ENCODE data around the gene SCD5. TPM values are rescaled to one million over a fixed set of nuclear protein-coding genes. Genes with fewer than 3 reads are reported as not detected.

The SCD5 gene
- total and polyA plus RNA-seq, 2 donors (not counting 3 experiments of a cell fraction or from before 2014, with no cell fraction given), result 38.4 to 38.5 TPM

DNA sequence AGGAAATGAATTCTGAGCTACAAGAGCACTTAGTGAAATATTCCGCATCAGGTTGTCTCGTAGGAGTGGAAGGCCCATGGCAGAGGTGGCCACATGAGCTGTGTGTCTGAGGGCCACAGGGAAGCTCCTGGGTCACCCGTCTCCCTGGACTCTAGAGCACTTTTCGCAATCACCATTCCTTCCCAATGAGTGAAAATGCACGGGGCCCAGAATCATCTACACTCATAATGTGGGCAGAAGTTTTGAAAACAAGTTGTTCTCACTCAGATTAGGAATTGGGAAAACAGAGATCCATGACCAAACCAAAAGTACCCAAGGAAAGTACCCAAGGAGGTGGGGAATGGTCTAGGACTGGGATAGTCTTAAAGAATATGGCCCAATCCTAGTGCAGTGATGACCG, 94.4 kb downstream of the SCD5 start:
- Histone ChIP-seq H2AFZ (ENCODE audit: low read depth, low read length) (no peak overlapping the region), H3K4me1 (ENCODE audit: control insufficient read depth, extremely low read depth, insufficient read depth, low read length) (peaks cover 11% of the 10 kb centered on the region), H4K20me1 (replicated peaks; ENCODE audit: control insufficient read depth, extremely low read depth, insufficient read depth, low read length) (no peaks in the 10 kb centered on the region), H3K27ac (ENCODE audit: insufficient read depth, low read depth, low read length) (no peak overlapping the region), H3K9me3 (replicated peaks; ENCODE audit: control insufficient read depth, insufficient read depth, low read length) (no peaks in the 10 kb centered on the region), H3K4me2 (ENCODE audit: insufficient read depth, low read length) (no peak overlapping the region), H3K9me1 (replicated peaks; ENCODE audit: control insufficient read depth, extremely low read depth, insufficient read depth, low read length) (no peaks in the 10 kb centered on the region), H3K79me2 (ENCODE audit: control insufficient read depth, insufficient read depth, low read length) (peaks cover 2% of the 10 kb centered on the region), H3K4me3 (replicated peaks in 1 of 3; ENCODE audit: insufficient read depth in 1 of 3, low read depth in 1 of 3, low read length in 3 of 3) (no peak overlapping the region), H3K27me3 (ENCODE audit: control insufficient read depth in 2 of 2, insufficient read depth in 2 of 2, low read length in 2 of 2) (no peaks in the 10 kb centered on the region), H3K9ac (replicated peaks; ENCODE audit: extremely low read depth, insufficient read depth, low read length) (no peak overlapping the region), H3K36me3 (ENCODE audit: control insufficient read depth in 2 of 2, extremely low read depth in 1 of 2, insufficient read depth in 2 of 2, low read length in 2 of 2) (peaks cover 3% of the 10 kb centered on the region in 2 experiments)
- ChIA-PET CTCF (interaction anchor here (1.6 to 2.0 kb wide), 2 partner anchors 21 to 35 kb away, joined by 5 to 10 read pairs; no protein-coding TSS in a partner anchor), POLR2A (no interaction called here)
- no peak for FAIRE-seq
- dilution Hi-C loops (cut with MboI; ENCODE audit: extremely low pct_ligation_motif_present, low sequenced_read_pairs), result no loop called here
- TF ChIP-seq POLR2A (IDR thresholded peaks at IDR 0.05; ENCODE audit: low read depth, low read length) (no peak), GATA2 (IDR thresholded peaks at IDR 0.05; ENCODE audit: insufficient read depth, insufficient read length, low read depth, low read length) (no peak)
- BruUV-seq (replicated peaks), result no TSS peak
- intact Hi-C loops (cut with micrococcal nuclease), result no loop called here
- no peak for DNase-seq (ENCODE audit: low read depth, low spot score)

GRCh38 chr4:82698412-82698811, 100.2 kb downstream of the SCD5 start:
- H3K4me2 ChIP-seq (ENCODE audit: insufficient read depth, low read length), result no peak overlapping the region
- intact Hi-C loops (cut with micrococcal nuclease), result no loop called here
- no peaks in the 10 kb centered on the region for H3K79me2 ChIP-seq (ENCODE audit: control insufficient read depth, insufficient read depth, low read length)
- no peaks in the 10 kb centered on the region for H4K20me1 ChIP-seq (replicated peaks; ENCODE audit: control insufficient read depth, extremely low read depth, insufficient read depth, low read length)
- no peak overlapping the region for H3K9ac ChIP-seq (replicated peaks; ENCODE audit: extremely low read depth, insufficient read depth, low read length)
- no peaks in the 10 kb centered on the region for H3K9me1 ChIP-seq (replicated peaks; ENCODE audit: control insufficient read depth, extremely low read depth, insufficient read depth, low read length)
- no peak overlapping the region for H3K27ac ChIP-seq (ENCODE audit: insufficient read depth, low read depth, low read length)
- BruUV-seq (replicated peaks), result no TSS peak
- dilution Hi-C loops (cut with MboI; ENCODE audit: extremely low pct_ligation_motif_present, low sequenced_read_pairs), result no loop called here
- peaks cover 0 to 3% of the 10 kb centered on the region in 2 experiments for H3K36me3 ChIP-seq (ENCODE audit: control insufficient read depth in 2 of 2, extremely low read depth in 1 of 2, insufficient read depth in 2 of 2, low read length in 2 of 2)
- no peaks in the 10 kb centered on the region for H3K4me1 ChIP-seq (ENCODE audit: control insufficient read depth, extremely low read depth, insufficient read depth, low read length)
- DNase-seq (ENCODE audit: low read depth, low spot score) (no peak), FAIRE-seq (no peak)
- H3K9me3 ChIP-seq (replicated peaks; ENCODE audit: control insufficient read depth, insufficient read depth, low read length), result no peaks in the 10 kb centered on the region
- no peak overlapping the region for H2AFZ ChIP-seq (ENCODE audit: low read depth, low read length)
- ChIA-PET CTCF (interaction anchor here (0.8 kb wide), 1 partner anchor 41 kb away, joined by 3 read pairs; no protein-coding TSS in a partner anchor), POLR2A (no interaction called here)
- H3K4me3 ChIP-seq (replicated peaks in 1 of 3; ENCODE audit: insufficient read depth in 1 of 3, low read depth in 1 of 3, low read length in 3 of 3), result no peak overlapping the region
- no peak for TF ChIP-seq EZH2 (IDR thresholded peaks at IDR 0.05; ENCODE audit: borderline replicate concordance, low read depth, low read length, severe bottlenecking)
- no peak for TF ChIP-seq POLR2AphosphoS5 (IDR thresholded peaks at IDR 0.05; ENCODE audit: insufficient read depth, low read depth, low read length)
- TF ChIP-seq MYC (IDR thresholded peaks at IDR 0.05; ENCODE audit: low read depth, low read length), result no peak
- TF ChIP-seq FOS (IDR thresholded peaks at IDR 0.05; ENCODE audit: borderline replicate concordance, insufficient read depth, low read length), result no peak
- no peak for TF ChIP-seq POLR2A (IDR thresholded peaks at IDR 0.05; ENCODE audit: low read depth, low read length)
- no peak for TF ChIP-seq JUN (IDR thresholded peaks at IDR 0.05; ENCODE audit: borderline replicate concordance, insufficient read depth, insufficient read length, low read depth)
- no peak for TF ChIP-seq CTCF (IDR thresholded peaks at IDR 0.05; ENCODE audit: extremely low read depth in 1 of 2, insufficient read depth in 1 of 2, low read depth in 1 of 2, low read length in 2 of 2)
- TF ChIP-seq GATA2 (IDR thresholded peaks at IDR 0.05; ENCODE audit: insufficient read depth, insufficient read length, low read depth, low read length), result no peak
- TF ChIP-seq MAX (IDR thresholded peaks at IDR 0.05; ENCODE audit: insufficient read depth, insufficient read length), result no peak
- no peaks in the 10 kb centered on the region for H3K27me3 ChIP-seq (ENCODE audit: control insufficient read depth in 2 of 2, insufficient read depth in 2 of 2, low read length in 2 of 2)

Data from endothelial cell of umbilical vein (primary cell).